Ishikawa (cell line): ENCODE measurements around the gene KCND3.

Source experiments
- CREB1 ChIP-seq: IDR thresholded peaks from 2 replicates; pipeline ENCODE4 v1.6.1; 2012; ENCODE audit warnings: low read depth
- EP300 ChIP-seq: IDR thresholded peaks from 2 replicates; pipeline ENCODE4 v1.6.1; 2012; ENCODE audit warnings: borderline replicate concordance
- MAX ChIP-seq: IDR thresholded peaks from 2 replicates; pipeline ENCODE4 v1.6.1; 2012
- YY1 ChIP-seq: IDR thresholded peaks from 2 replicates; pipeline ENCODE4 v1.6.1; 2012; ENCODE audit warnings: low read depth

GRCh38 chr1:111907321-111907720, 82.1 kb downstream of the KCND3 start:
- no peak for TF ChIP-seq MAX
- TF ChIP-seq EP300 = no peak
- TF ChIP-seq YY1 = no peak
- no peak for TF ChIP-seq CREB1
